GM12892 (cell line): ENCODE data around the gene PCDH17.

ENCODE experiments used
- POLR2A ChIP-seq: IDR thresholded peaks from 2 replicates; pipeline ENCODE4 v1.6.1; 2011; ENCODE audit warnings: low read depth, low read length, control low read depth
- POLR2AphosphoS5 ChIP-seq: IDR thresholded peaks from 2 replicates; pipeline ENCODE4 v1.6.1; 2011; ENCODE audit warnings: low read depth, low read length, control low read depth
- TAF1 ChIP-seq: IDR thresholded peaks from 2 replicates; pipeline ENCODE4 v1.6.1; 2011; ENCODE audit warnings: low read depth, mild to moderate bottlenecking, control low read depth, low read length, borderline replicate concordance

DNA sequence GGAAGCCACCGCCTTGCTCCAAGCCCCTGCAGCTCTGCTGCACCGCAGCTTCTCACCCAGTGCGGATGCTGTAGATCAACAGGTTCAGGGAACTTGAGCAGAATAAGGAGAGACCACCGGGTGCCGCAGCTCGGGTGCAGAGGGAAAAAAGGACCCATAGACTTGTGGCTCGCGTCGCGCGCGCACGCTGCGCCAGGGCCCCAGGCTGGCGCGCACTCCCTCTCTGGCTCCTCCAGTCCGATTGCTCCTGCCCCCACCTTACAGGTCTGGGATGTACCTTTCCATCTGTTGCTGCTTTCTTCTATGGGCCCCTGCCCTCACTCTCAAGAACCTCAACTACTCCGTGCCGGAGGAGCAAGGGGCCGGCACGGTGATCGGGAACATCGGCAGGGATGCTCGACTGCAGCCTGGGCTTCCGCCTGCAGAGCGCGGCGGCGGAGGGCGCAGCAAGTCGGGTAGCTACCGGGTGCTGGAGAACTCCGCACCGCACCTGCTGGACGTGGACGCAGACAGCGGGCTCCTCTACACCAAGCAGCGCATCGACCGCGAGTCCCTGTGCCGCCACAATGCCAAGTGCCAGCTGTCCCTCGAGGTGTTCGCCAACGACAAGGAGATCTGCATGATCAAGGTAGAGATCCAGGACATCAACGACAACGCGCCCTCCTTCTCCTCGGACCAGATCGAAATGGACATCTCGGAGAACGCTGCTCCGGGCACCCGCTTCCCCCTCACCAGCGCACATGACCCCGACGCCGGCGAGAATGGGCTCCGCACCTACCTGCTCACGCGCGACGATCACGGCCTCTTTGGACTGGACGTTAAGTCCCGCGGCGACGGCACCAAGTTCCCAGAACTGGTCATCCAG is 964 bp downstream of the PCDH17 start:
- TF ChIP-seq POLR2AphosphoS5, result no peak
- TF ChIP-seq POLR2A, result no peak
- no peak for TF ChIP-seq TAF1
